Activated T-helper 1 cell treated with anti-CD3 and anti-CD28 coated beads, Interleukin-2, amount 50 U/mL, for 16 hours (primary cell): ENCODE measurements around the gene DGKD.

Experiments
- DNase-seq, 2 donors: peaks; one replicate each; pipeline ENCODE4 v3.0.0-alpha.2; 2020; ENCODE audit warnings: low read depth in 1 of 2, low spot score in 1 of 2

The DGKD gene

DNA sequence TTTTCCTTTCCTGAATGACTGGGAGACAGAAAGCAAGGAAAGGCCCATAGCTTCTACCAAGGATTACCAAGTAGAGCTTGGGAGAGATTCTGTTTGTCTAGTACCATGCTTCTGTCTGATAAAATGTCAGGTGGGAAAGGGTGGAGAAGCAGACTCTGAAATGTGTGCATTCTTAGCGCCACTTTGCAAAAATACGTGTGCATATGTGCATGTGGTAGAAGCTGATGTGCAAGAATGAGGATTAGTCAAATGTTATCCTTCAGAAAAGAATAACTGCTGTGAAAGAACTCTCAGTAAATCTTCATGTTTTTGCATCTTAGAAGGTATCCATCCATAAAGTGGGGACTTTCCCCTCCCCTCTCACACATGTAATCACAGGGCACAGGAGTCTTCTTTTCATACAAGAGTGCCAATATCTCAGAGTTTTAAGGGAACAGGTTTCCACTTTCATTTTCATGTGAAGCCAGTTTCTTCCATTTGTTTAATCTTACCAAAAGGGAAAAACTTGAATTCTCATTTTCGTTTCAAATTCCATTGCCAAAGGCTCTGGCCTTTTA lies 15.4 kb upstream of the DGKD start:
- no peak for DNase-seq

DNA sequence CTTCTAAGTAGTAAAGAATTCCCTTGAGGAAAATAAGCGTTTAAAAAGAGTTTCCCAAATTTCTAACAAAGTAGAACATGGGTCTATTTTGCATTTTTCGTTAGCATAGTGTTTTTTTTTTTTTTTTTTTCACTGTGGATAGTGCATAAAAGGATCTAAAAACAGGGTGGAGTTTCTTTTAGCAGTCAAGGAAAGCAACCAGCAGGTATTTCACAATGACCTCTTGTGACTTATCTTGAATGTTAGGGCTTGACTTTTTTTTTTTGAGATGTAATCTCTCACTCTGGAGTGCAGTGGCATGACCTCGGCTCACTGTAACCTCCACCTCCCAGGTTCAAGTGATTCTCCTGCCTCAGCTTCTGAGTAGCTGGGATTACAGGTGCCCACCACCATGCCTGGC lies 14.9 kb upstream of the DGKD start:
- DNase-seq: no peak

DNA sequence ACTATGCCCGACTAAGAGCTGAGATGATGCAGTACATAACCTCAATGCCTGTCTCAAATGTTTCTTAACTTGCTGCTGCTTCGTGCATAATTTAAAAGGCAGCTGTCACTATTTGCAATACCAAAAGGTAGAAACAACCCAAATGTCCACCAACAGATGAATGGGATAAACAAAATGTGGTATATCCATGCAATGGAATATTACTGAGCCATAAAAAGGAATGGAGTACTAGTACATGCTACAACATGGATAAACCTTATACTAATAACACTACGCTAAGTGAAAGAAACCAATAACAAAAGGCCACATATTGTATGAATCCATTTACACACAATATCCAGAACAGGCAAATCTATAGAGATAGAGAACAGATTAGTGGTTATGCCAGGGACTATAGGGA lies 13.0 kb upstream of the DGKD start:
- no peak for DNase-seq

DNA sequence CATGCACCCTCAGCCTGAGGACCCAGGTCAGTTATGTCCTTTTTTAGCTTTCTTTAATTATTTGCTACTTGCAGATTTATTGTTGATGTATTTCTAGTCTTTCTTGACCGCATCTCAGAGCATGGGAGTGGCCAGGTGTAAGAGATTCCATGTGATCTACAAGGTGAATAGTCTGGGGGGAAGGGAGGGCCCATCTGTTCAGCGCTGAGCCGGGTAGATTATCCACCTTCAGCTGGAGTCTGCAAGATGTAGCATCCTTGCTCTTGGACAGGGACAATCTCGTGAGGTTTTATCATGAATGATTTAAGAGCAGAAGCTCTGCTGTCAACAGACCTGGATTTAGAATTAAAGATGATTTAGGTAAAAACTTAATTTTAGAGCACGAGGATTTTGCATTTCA lies 12.0 kb upstream of the DGKD start:
- no peak for DNase-seq

DNA sequence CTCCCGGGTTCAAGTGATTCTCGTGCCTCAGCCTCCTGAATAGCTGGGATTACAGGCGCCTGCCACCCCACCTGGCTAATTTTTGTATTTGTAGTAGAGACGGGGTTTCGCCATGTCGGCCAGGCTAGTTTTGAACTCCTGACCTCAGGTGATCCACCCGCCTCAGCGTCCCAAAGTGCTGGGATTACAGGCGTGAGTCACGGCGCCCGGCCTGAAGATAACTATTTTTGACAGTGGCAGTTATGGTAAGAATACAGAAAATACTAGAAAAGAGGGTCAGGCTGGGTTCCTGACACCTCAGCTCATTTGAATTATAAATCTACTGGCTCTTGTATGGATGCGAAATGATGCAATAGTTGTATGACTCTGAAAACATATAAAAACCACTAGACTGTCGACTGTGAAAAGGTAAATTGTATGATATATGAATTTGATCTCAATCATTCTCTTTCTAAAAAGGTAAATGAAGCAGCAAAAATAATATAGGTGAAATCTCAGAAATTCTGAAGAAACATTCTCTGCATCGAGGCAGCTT lies 11.1 kb upstream of the DGKD start:
- no peak for DNase-seq

GRCh38 chr2:233346376-233346775 lies 7.9 kb upstream of the DGKD start:
- no peak for DNase-seq

DNA sequence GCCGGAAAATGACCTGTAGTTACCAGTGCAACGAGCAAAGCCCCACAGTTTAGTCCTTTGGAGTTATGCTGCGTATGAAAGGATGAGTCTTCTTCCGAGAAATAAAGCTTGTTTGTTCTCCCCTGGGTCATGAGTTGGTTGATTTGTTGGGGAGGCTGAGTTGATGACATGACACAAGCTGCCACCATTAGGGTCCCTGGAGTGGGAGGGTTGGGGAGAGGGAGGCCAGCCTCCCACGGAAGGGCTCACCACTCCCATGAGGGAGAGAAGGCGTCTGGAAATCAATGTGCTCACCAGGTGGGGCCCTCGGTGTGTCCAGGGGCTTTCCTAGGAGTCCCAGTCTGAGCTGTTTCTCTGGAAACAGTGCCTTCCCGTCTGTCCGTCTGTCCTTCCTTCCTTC lies 7.4 kb upstream of the DGKD start:
- DNase-seq: no peak

DNA sequence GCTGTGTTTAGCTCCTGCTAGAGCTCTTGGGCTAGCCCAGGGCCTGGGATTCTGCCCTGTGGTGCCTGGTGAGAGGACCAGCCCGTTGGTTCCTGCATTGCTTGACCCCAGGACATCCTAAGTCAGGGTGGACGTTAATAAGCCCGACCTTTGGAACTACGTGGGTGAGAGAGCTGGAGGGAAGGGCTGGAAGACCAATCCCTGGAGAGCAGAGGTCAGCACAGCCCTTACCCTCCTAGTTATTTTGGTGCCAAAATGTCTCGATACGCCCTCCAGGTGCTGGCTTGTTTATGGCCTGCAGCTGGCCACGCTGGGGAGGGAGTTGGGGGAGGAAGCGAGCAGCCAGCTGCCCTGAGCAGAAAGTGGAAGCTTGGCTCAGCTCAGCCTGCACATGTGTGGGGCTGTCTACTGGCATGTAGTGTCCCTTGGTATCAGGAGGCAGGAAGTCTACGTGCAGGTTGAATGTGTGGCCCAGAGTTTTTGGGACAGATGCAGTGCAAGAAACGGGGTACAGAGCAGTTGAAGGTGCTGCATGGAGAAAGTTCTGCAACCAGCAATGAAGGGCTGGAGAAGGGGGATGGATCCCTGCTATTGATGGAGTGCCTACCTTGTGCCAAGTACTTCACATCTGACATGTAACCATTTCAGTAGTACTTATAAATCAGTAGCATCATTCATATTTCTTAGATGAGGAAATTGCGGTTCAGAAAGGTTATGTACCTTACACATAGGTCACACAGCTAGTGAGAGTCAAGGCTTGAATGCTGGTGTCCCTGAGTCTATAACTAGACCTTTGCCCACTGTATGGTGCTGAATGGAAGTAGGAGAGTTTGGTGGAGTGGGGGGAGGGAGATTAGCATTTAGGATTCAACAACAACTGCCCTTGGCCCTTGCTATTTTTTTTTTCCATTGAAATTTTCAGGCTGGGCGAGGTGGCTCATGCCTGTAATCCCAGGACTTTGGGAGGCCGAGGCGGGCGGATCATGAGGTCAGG lies 5.0 kb upstream of the DGKD start:
- no peak for DNase-seq

DNA sequence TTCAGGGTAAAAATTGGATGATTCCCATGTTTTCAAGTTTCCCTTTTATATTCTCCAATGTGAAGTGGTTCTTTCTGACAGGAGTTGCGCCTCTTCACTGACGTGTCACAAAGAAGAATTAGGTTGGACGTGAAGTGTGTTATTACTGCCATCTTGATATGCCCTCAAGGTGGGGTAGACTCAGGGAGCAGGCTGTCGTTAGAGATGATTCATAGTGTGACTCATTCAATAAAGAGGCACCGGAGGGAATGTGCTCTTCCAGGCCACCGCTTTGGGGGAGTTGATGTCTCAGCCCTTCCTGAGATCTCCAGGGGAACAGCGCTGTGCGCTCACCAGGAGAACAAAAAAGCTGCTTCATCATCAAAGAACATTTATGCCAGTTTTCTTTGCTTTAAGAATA lies 3.6 kb upstream of the DGKD start:
- DNase-seq: no peak

DNA sequence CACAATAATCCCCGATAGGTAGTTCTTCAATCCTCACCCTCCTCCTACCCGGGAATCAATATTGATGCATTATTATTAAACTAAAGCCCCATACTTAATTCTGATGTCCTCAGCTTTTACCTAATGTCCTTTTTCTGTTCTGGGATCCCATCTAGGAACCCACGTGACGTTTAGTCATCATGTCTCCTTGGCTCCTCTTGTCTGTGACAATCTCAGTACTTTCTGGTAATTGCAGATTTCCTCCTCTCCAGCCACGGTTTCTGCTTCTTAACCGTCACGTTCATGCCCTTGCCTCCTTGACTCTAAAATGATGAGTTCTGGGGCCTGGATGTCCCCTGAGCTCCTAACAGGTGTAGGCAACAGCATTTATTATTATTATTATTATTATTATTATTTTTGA lies 2.9 kb upstream of the DGKD start:
- no peak for DNase-seq

DNA sequence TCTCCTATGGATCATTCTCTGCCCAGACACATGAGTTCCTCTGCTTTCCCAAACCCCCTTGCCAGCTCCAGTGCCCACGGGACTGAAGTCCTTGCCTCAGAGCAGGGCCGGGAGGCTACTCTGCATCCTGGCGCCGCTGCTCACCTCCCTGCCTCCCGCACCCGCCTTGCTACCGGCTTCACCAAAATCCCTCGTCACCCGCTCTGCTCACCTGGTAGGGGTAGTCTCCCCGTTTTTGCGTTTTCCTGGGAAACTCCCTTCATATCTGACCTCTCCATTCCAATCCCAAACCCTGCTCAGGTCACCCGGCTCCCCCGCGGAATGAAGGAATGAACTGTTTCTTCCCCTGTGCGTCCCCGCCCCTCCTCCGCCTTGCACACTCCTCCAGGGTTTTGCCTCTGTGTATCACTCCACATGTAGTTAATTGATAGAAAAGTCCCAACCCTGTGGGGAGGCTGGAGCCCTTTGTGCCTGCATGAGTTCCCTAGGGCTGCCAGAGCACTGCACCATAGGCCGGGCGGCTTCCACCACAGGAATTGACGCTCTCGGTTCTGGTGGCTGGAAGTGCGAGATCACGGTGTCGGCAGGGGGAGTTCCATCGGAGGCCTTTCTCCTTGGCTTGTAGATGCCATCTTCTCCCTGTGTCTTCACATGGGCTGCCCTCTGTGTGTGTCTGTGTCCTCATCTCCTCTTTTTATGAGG lies 2.0 kb upstream of the DGKD start:
- no peak for DNase-seq

DNA sequence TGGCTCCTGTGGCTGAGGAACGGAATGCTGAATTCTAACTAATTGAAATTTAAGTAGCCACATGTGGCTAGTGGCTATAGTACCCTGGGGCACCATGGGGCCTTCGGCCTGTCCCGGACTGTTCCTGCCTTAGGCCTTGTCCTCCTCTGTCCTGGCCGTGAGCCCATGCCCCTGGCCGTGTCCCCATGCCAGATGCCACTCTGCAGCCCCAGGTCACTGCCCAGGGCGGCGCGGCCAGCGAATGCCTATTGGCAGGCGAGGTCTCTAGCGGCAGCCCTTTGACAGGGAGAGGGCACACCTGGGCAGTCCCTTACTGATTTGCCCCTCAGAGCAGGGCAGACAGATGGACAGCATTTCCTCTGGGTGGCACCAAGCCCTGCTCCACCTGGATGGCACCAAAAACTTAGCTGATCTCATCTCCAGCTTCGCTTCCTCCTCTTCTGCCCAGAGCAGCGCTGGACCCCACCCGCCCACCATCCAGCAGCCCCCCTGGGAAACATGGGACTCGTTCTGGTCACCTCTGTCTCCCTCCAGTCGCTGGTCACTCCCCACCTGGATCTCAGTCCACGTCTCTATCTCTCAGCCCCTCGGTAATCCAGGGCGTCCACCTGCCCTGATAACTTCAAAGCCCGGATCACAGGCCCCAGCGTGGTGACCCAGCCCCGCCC lies 1.1 kb upstream of the DGKD start:
- DNase-seq: no peak

DNA sequence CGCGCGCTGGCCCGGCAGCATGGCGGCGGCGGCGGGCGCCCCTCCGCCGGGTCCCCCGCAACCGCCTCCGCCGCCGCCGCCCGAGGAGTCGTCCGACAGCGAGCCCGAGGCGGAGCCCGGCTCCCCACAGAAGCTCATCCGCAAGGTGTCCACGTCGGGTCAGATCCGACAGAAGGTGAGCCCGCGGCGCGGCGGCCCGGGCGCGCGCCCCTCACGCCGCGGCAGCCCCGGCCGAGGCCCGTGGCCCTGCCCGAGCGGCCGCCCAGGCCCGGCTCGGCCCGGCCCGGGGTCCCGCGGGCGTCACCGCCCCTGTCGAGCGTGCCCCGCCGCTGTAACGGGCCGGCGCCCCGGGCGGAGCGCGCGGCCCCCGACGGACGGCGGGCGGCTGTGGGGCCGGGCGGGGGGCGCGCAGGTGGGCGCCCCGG lies 218 bp downstream of the DGKD start:
- DNase-seq: no peak

DNA sequence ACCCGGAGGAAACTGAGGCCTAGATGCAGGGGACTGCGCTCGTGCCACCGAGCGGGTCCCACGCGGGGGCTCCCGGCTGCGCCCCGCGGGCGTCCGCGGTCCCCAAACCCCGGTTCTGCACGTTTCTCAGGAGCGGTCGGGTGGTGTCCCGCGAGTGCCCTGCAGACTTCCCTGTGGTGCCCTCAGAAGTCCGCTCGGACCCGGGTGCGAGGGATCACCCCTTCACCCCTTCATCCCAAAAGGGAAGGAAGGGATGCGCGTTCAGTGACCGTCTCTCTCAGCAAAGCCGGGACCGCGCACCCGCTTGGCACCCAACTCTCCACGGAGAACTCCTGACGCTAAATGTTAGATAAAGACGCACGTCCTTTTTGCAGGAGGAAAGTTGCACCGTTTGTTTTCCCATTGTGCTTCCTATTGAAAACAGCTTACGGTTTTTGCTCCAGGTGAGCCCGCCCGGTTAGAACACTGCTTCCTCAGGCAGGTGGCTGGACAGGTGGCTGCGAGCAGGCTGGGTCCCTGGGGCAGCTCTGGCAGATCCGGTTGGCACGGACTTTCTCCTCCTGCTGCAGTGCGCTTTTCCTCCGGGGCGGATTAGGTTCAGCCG lies 779 bp downstream of the DGKD start:
- DNase-seq: no peak

DNA sequence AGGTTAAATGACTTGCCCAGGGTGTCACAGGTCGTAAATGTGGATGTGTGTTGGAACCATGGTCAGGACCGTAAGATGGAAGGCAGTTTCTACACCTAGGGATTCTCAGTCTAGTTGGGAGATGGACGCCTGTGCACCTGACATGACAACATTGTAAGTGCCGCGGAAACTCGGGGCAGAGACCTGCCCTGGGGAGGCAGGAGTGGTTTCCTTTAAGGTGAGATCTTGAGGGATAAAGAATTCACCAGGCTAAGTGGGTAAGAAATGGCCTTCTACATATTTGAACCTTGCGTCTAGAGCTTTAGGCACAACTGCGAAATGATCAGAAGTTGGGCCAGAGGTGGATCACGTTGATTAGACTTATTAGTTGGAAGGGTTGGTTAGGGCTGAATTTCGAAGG lies 1.6 kb downstream of the DGKD start:
- no peak for DNase-seq

DNA sequence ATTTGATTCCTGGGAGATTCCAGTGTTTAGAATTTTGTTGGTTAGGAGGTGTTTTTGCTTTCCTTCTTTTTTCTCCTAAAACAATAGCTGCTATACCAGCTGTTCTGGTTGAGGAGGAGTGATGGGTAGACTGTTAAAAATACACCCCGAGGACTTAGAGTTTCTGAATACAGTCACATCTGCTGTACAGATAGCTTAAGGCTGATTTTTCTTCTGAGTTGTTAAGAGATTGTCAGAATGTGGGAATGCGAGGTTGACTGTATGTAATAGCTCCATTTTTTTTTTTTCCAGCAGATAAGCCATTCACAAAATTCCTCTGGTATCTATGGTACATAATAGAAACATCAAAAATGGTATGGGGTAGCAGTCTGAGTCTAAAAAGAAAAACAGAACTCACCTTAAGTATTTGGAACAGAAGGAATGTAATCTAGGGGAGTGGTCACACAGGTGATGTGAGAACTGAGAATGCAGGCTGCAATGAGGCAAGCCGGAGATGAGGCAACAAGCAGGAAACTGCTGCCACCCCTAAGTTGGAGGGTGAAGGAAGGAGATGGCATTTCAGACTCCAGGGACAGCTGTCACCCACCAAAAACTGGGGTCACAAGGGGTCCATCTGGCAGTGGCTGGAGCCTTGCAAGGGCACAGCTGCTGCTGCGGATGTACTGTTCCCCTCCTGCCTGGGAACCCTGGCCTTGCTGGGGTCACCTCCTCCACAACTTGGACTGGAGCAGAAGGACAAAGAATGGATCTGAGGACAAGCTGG lies 2.4 kb downstream of the DGKD start:
- no peak for DNase-seq

- no peak for DNase-seq
Observed at GRCh38 chr2:233358335-233358734, 4.0 kb downstream of the DGKD start.

GRCh38 chr2:233358947-233359346 lies 4.7 kb downstream of the DGKD start:
- DNase-seq: no peak

GRCh38 chr2:233359823-233360222 lies 5.5 kb downstream of the DGKD start:
- no peak for DNase-seq

DNA sequence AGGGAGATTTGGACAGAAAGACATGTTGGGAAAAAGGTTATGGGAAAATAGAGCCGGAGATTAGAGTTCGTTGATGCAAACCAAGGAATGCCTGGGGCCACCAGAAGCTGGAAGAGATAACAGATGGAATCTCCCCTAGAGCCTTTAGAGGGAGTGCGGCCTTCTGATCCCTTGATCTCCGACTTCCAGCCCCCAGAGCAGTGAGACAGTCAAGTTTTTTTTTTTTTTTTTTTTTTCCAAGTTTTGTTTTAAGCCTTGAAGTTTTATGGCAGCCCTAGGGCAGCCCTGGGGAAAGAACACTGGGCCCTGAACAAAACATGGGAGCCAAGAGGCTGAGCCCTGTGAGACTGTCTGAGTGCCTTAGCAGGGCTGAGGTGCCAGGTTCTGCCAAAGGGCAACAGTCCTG lies 6.5 kb downstream of the DGKD start:
- no peak for DNase-seq
